ENCODE measurements around the gene FBXL16.

Gene FBXL16

GRCh38 chr16:708019-708418 lies 2.4 kb upstream of the FBXL16 start:
- DNase-seq (ENCODE audit: extremely low spot score), result no peak
- POLR2A ChIA-PET, result no interaction called here
- CTCF ChIA-PET, result interaction anchor here (1.2 to 1.6 kb wide), 4 partner anchors 12 to 395 kb away, joined by 5 to 9 read pairs (median 6); partner anchors contain the start of gene ANTKMT
- TF ChIP-seq, protein P1, sequence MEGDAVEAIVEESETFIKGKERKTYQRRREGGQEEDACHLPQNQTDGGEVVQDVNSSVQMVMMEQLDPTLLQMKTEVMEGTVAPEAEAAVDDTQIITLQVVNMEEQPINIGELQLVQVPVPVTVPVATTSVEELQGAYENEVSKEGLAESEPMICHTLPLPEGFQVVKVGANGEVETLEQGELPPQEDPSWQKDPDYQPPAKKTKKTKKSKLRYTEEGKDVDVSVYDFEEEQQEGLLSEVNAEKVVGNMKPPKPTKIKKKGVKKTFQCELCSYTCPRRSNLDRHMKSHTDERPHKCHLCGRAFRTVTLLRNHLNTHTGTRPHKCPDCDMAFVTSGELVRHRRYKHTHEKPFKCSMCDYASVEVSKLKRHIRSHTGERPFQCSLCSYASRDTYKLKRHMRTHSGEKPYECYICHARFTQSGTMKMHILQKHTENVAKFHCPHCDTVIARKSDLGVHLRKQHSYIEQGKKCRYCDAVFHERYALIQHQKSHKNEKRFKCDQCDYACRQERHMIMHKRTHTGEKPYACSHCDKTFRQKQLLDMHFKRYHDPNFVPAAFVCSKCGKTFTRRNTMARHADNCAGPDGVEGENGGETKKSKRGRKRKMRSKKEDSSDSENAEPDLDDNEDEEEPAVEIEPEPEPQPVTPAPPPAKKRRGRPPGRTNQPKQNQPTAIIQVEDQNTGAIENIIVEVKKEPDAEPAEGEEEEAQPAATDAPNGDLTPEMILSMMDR (IDR thresholded peaks at IDR 0.05; ENCODE audit: control extremely low read depth, extremely low read depth, low read depth, missing control alignments), result no peak

- TF ChIP-seq, protein P1 (IDR thresholded peaks at IDR 0.05; ENCODE audit: control extremely low read depth, extremely low read depth, low read depth, missing control alignments), result no peak
- no peak for DNase-seq (ENCODE audit: extremely low spot score)
- ChIA-PET POLR2A (no interaction called here), CTCF (interaction anchor here (1.2 to 1.6 kb wide), 6 partner anchors 9 to 396 kb away, joined by 3 to 9 read pairs (median 5); partner anchors contain the start of gene ANTKMT)
Observed at GRCh38 chr16:707062-707538, 1.5 kb upstream of the FBXL16 start.

DNA sequence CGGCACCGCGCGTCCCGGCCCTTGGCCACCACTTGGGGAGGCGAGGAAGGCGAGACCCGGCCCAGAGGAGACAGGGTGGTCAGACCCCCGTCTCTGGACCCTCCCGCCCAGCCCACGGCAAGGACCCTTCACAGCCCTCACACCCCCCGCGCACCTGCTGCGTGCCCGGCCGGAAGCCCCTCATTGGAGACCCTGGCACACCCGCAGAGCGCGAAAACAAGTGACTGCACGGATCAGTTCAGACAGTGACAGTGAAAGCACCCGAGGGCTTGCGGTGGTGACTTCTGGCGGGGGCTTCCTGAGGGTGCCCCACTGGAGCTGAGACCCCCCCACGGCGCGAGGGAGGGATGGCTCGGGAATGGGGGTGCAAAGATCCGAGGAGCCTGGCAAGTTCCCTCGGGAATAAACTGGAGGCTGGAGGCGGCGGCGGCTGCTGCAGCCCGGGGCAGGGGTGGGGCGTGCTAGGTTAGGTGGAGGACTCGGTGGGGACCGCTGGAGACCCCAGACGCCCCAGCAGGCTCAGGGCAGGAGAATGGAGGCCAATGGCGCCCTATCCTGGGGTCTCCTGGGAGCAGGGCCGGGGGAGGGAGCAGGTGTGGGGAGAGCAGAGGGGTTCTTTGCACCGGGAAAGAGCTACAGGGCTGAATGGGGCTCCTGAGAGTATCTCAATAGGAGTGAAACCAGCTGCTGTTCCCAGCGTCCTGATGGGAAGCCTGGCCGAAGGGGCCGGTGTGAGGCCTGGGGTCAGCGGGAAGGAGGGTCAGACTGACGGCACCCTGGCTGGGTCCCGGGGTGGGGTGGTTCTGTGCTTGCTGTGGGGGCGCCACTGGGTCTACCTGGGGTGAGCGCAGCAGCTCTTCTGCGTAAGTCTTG lies 824 bp upstream of the FBXL16 start:
- CTCF ChIA-PET, result interaction anchor here (1.2 to 1.6 kb wide), 4 partner anchors 10 to 397 kb away, joined by 3 to 9 read pairs (median 5); no protein-coding TSS in a partner anchor

DNA sequence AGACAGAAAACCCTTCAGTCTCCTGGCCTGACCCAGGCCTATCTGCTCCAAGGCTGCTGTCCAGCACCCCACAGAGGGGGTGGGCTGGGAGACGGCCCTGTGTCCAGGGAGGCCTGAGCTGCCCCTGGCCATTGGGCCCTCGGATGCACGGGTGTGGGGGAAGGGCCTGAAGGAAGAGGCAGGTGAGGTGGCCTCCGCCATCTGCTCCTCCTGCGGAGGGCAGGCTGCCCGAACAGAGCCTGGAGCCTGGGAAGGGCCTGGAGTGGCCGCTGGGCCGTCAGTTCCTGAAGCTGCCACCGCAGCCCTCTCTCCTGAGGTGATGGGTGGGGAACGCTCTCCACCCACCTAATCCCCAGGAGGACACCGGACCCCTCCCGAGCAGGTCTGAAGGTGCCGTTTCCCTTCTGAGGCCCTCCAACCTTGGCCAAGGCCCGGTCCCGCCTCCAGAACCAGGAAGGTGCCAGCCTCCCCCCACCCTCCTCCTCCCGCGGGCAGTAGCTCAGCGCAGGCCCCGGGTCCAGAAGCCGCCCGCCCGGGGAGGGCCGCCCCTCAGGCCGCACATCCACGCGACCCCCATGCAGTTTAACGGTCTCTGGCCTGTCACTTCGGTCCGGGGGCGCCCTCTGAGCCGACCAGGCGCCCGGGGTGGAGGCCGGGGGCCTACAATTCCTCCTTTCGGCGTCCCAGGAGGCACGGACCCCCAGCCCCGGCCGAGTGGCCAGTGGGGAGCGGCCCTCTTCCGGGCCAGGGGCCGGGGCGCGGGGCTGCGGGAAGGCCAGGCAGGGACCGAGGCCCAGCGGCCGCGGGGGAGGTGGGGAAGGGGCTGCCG lies 835 bp downstream of the FBXL16 start:
- TF ChIP-seq, protein P1 (IDR thresholded peaks at IDR 0.05; ENCODE audit: control extremely low read depth, extremely low read depth, low read depth, missing control alignments), result no peak
- POLR2A ChIA-PET, result no interaction called here
- CTCF ChIA-PET, result interaction anchor here (0.8 to 3.8 kb wide), 3 partner anchors 8 to 15 kb away, joined by 3 to 13 read pairs (median 3); no protein-coding TSS in a partner anchor
- DNase-seq (ENCODE audit: extremely low spot score), result no peak

More for the DNA sequence above, 824 bp upstream of the FBXL16 start:
- POLR2A ChIA-PET, result interaction anchor here (0.5 kb wide), 1 partner anchor 1448 kb away, joined by 3 read pairs; no protein-coding TSS in a partner anchor
- TF ChIP-seq, protein P1 (IDR thresholded peaks at IDR 0.05; ENCODE audit: control extremely low read depth, extremely low read depth, low read depth, missing control alignments), result no peak
- DNase-seq (ENCODE audit: extremely low spot score), result no peak

- TF ChIP-seq, protein P1 (IDR thresholded peaks at IDR 0.05; ENCODE audit: control extremely low read depth, extremely low read depth, low read depth, missing control alignments), result no peak
- ChIA-PET CTCF (interaction anchor here (0.8 to 3.8 kb wide), 3 partner anchors 8 to 16 kb away, joined by 3 to 13 read pairs (median 3); no protein-coding TSS in a partner anchor), POLR2A (no interaction called here)
- no peak for DNase-seq (ENCODE audit: extremely low spot score)
Observed at GRCh38 chr16:704047-704446, 1.6 kb downstream of the FBXL16 start.

- ChIA-PET POLR2A (no interaction called here), CTCF (interaction anchor here (1.0 to 3.8 kb wide), 3 partner anchors 9 to 82 kb away, joined by 3 to 13 read pairs (median 7); no protein-coding TSS in a partner anchor)
- DNase-seq (ENCODE audit: extremely low spot score), result no peak
- TF ChIP-seq, protein P1 (IDR thresholded peaks at IDR 0.05; ENCODE audit: control extremely low read depth, extremely low read depth, low read depth, missing control alignments), result no peak
Observed at GRCh38 chr16:703406-703805, 2.2 kb downstream of the FBXL16 start.
